ENCODE measurements around the gene CA9. TPM values are rescaled to one million over a fixed set of nuclear protein-coding genes. Genes with fewer than 3 reads are reported as not detected.

CA9 gene
- total and polyA plus RNA-seq, 9 of the 15 experiments (the other 6 are each of a cell fraction or from before 2014, with no cell fraction given) = 0.15 to 10.6 (median 0.60) TPM; not detected in 4

DNA sequence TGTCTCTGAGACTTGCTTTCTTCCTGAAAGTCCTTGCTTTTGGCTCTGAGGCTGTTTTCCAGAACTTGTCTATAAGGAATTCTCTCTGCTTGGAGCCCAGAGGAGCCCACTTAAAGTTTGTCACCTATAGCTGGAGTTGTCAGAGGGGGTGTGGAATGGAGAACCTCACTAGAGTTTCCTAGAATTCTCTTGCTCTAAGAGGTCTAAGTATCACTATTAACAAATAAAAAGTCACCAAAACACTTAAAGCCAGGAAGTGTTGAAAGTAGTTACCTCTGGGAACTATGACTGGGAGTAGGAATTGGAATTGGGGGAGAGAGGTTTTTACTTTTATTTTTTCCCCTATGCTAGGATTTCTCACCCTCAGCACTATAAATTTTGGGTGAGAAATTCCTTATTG, 38.0 kb upstream of the CA9 start:
- no peak for FAIRE-seq
- H3K4me3 ChIP-seq = no peak overlapping the region
- no peak overlapping the region for H3K4me2 ChIP-seq (ENCODE audit: insufficient read depth, low read length)
- H3K9me3 ChIP-seq (replicated peaks; ENCODE audit: control insufficient read depth, insufficient read depth, low read depth, low read length) = no peaks in the 10 kb centered on the region
- no peaks in the 10 kb centered on the region for H3K36me3 ChIP-seq (ENCODE audit: control insufficient read depth, insufficient read depth, low read length)
- no peaks in the 10 kb centered on the region for H4K20me1 ChIP-seq (replicated peaks; ENCODE audit: control insufficient read depth, insufficient read depth, low read length)
- no peak overlapping the region for H3K9ac ChIP-seq (ENCODE audit: insufficient read depth in 1 of 2, low read depth in 2 of 2, low read length in 2 of 2)
- BruUV-seq (replicated peaks) = no TSS peak
- CTCF ChIA-PET (ENCODE audit: low intra/inter-chr PET ratio) = no interaction called here
- DNase-seq (ENCODE audit: extremely low read depth in 1 of 4, low spot score in 3 of 4) = no peak
- H3K9me1 ChIP-seq (ENCODE audit: control insufficient read depth, insufficient read depth, low read length) = no peaks in the 10 kb centered on the region
- in situ Hi-C loops (cut with MboI) (no loop called here), intact Hi-C loops (cut with micrococcal nuclease) (no loop called here)
- H3K27ac ChIP-seq (ENCODE audit: extremely low read depth, low read depth, low read length) = no peak overlapping the region
- H2AFZ ChIP-seq (ENCODE audit: low read depth, low read length) = no peak overlapping the region
- H3K27me3 ChIP-seq (ENCODE audit: control insufficient read depth in 2 of 2, insufficient read depth in 2 of 2, low read length in 2 of 2) = no peaks in the 10 kb centered on the region
- H3K4me1 ChIP-seq (replicated peaks in 1 of 2; ENCODE audit: control insufficient read depth in 2 of 2, insufficient read depth in 2 of 2, low read length in 2 of 2) = no peaks in the 10 kb centered on the region
- H3K79me2 ChIP-seq (ENCODE audit: control insufficient read depth, insufficient read depth, low read length) = no peaks in the 10 kb centered on the region
- POLR2A ChIA-PET = interaction anchor here (0.8 kb wide), 1 partner anchor 28 kb away, joined by 3 read pairs; no protein-coding TSS in a partner anchor
- TF ChIP-seq HCFC1 (IDR thresholded peaks at IDR 0.05; ENCODE audit: low read depth, low read length) (no peak), FOXA3 (CRISPR knock-in tag; conservative IDR thresholded peaks at IDR 0.05 in 1 of 2, IDR thresholded peaks at IDR 0.05 in 1 of 2) (no peak), SREBF1 (IDR thresholded peaks at IDR 0.05; ENCODE audit: borderline replicate concordance, low read depth, low read length) (no peak), BHLHE40 (IDR thresholded peaks at IDR 0.05; ENCODE audit: low read length) (no peak), ZNF140 (CRISPR knock-in tag; IDR thresholded peaks at IDR 0.05) (no peak), DPF2 (IDR thresholded peaks at IDR 0.05) (no peak), ZNF79 (CRISPR knock-in tag; IDR thresholded peaks at IDR 0.05; ENCODE audit: low read depth) (no peak), SIRT6 (IDR thresholded peaks at IDR 0.05; ENCODE audit: low read depth, low read length) (no peak), MEF2A (IDR thresholded peaks at IDR 0.05; ENCODE audit: control insufficient read depth, low read depth, low read length) (no peak)
- TF ChIP-seq, protein P1, sequence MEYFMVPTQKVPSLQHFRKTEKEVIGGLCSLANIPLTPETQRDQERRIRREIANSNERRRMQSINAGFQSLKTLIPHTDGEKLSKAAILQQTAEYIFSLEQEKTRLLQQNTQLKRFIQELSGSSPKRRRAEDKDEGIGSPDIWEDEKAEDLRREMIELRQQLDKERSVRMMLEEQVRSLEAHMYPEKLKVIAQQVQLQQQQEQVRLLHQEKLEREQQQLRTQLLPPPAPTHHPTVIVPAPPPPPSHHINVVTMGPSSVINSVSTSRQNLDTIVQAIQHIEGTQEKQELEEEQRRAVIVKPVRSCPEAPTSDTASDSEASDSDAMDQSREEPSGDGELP (CRISPR knock-in tag; IDR thresholded peaks at IDR 0.05; ENCODE audit: borderline replicate concordance) = no peak
- TF ChIP-seq, protein P2, sequence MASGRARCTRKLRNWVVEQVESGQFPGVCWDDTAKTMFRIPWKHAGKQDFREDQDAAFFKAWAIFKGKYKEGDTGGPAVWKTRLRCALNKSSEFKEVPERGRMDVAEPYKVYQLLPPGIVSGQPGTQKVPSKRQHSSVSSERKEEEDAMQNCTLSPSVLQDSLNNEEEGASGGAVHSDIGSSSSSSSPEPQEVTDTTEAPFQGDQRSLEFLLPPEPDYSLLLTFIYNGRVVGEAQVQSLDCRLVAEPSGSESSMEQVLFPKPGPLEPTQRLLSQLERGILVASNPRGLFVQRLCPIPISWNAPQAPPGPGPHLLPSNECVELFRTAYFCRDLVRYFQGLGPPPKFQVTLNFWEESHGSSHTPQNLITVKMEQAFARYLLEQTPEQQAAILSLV (tag; IDR thresholded peaks at IDR 0.05) = no peak
- no peak for ATAC-seq

All from K562 (cell line).